ENCODE measurements around the gene RNF157. TPM values are rescaled to one million over a fixed set of nuclear protein-coding genes. Genes with fewer than 3 reads are reported as not detected.

The RNF157 gene
- total RNA-seq, 1 donor from 2014 or later: 43.5 TPM

DNA sequence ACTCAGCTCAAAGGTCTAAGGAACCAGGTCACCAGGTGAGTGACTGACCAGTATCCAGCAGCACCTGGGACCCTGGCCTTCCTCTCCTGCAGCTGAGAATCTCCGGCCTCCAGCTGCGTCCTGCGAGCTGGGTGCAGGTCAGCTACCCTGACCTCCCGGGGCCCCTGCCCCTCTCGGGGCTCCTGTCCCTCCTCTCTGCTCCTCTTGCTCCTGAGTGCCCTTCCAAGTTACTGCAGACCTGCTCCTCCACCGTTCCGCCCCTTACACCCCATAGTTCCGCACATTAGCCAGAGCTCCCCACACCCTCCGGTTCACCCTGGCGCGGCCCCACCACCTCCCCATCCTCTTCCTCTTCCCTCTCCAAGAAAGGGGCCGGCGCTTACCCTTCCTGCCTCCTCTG, 109.8 kb downstream of the RNF157 start:
- Mint-ChIP-seq H3K36me3 (ENCODE audit: insufficient read depth) (no peaks in the 10 kb centered on the region), H3K27me3 (no peaks in the 10 kb centered on the region), H3K9me3 (ENCODE audit: low read depth) (no peaks in the 10 kb centered on the region), H3K4me3 (ENCODE audit: low read depth) (no peak overlapping the region), H3K27ac (peak overlapping the region; percentile 54), H3K4me1 (ENCODE audit: low read depth) (peaks cover 36% of the 10 kb centered on the region)
- TF ChIP-seq, protein P1, sequence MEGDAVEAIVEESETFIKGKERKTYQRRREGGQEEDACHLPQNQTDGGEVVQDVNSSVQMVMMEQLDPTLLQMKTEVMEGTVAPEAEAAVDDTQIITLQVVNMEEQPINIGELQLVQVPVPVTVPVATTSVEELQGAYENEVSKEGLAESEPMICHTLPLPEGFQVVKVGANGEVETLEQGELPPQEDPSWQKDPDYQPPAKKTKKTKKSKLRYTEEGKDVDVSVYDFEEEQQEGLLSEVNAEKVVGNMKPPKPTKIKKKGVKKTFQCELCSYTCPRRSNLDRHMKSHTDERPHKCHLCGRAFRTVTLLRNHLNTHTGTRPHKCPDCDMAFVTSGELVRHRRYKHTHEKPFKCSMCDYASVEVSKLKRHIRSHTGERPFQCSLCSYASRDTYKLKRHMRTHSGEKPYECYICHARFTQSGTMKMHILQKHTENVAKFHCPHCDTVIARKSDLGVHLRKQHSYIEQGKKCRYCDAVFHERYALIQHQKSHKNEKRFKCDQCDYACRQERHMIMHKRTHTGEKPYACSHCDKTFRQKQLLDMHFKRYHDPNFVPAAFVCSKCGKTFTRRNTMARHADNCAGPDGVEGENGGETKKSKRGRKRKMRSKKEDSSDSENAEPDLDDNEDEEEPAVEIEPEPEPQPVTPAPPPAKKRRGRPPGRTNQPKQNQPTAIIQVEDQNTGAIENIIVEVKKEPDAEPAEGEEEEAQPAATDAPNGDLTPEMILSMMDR (IDR thresholded peaks at IDR 0.05; ENCODE audit: unreplicated experiment): no peak
- DNase-seq (ENCODE audit: low spot score, unreplicated experiment): no peak

DNA sequence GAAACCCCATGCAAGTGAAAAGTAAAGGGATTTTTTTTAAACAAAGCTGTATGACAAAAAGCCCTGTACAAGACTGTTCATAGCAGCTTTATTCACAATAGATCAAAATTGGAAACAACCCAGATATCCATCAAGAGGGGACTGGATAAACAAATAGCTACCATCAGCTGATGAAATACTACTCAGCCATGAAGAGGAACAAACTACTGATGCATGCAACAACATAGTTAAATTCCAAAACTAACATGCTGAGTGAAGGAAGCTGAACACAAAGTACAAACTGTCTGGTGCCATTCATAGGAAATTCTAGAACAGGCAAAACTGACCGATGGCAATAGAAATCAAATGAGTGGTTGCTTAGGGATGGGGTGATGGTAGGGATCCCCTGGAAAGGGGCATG, 114.4 kb downstream of the RNF157 start:
- no peak for DNase-seq (ENCODE audit: low spot score, unreplicated experiment)
- Mint-ChIP-seq H3K36me3 (ENCODE audit: insufficient read depth) (no peaks in the 10 kb centered on the region), H3K27me3 (no peaks in the 10 kb centered on the region), H3K4me3 (ENCODE audit: low read depth) (no peak overlapping the region), H3K4me1 (ENCODE audit: low read depth) (peaks cover 16% of the 10 kb centered on the region), H3K27ac (no peak overlapping the region), H3K9me3 (ENCODE audit: low read depth) (no peaks in the 10 kb centered on the region)
- TF ChIP-seq, protein P1 (IDR thresholded peaks at IDR 0.05; ENCODE audit: unreplicated experiment): no peak

DNA sequence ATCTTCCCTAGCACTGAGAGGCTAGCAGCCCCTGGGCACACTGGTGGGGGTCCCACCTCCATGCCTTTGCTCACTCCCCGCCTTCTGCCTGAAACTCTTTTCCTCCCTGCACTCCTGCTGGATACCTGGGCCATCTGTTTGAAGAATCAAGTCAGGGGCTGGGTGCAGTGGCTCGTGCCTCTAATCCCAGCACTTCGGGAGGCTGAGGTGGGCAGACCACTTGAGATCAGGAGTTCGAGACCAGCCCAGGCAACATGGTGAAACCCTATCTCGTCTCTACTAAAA, 115.0 kb downstream of the RNF157 start:
- no peak for DNase-seq (ENCODE audit: low spot score, unreplicated experiment)
- H3K36me3 Mint-ChIP-seq (ENCODE audit: insufficient read depth): no peaks in the 10 kb centered on the region
- H3K9me3 Mint-ChIP-seq (ENCODE audit: low read depth): no peaks in the 10 kb centered on the region
- TF ChIP-seq, protein P1 (IDR thresholded peaks at IDR 0.05; ENCODE audit: unreplicated experiment): no peak
- H3K4me3 Mint-ChIP-seq (ENCODE audit: low read depth): no peak overlapping the region
- peaks cover 13% of the 10 kb centered on the region for H3K4me1 Mint-ChIP-seq (ENCODE audit: low read depth)
- no peak overlapping the region for H3K27ac Mint-ChIP-seq
- no peaks in the 10 kb centered on the region for H3K27me3 Mint-ChIP-seq

DNA sequence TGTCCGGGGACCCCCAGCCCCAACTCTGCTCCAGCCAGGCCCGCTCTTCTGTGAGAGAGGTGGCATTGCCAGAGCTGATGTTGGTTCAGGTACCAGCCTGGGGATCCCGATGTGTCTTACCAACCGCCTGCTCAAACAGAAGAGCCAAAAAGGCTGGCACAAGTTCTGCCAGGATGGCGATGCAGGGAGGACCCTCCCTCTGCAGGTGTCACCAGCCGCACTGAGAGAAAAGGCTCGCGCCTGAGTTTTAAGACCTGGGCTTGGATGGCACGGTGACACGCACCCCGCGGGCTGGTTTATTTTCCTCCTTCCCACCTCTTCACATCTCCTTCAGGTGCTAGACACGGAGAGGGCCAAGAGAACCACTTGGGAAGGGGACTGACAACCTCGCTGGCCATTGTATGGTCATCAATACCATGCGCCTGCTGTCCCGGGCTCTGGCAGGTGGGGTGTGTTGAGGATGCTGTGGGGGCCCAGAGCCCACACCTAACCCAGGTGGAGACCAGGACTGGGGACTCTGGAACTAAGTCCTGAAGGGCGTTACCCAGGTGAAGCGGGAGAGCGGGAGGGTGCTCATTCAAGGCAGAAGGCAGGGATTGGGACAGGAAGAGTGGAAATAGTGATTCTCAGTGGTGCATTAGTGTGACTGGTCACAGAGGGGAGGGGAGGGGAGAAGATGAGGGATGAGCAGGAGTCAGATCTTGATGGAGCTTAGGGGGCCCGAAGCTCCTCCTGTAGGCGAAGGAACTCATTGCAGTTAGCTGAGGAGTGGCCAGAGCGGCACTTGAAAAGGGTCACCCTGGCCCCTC, 115.5 kb downstream of the RNF157 start:
- H3K4me1 Mint-ChIP-seq (ENCODE audit: low read depth): peaks cover 13% of the 10 kb centered on the region
- no peak overlapping the region for H3K4me3 Mint-ChIP-seq (ENCODE audit: low read depth)
- no peaks in the 10 kb centered on the region for H3K36me3 Mint-ChIP-seq (ENCODE audit: insufficient read depth)
- H3K27me3 Mint-ChIP-seq: no peaks in the 10 kb centered on the region
- H3K9me3 Mint-ChIP-seq (ENCODE audit: low read depth): no peaks in the 10 kb centered on the region
- TF ChIP-seq, protein P1 (IDR thresholded peaks at IDR 0.05; ENCODE audit: unreplicated experiment): peak; percentile 38
- H3K27ac Mint-ChIP-seq: no peak overlapping the region
- DNase-seq (ENCODE audit: low spot score, unreplicated experiment): no peak

DNA sequence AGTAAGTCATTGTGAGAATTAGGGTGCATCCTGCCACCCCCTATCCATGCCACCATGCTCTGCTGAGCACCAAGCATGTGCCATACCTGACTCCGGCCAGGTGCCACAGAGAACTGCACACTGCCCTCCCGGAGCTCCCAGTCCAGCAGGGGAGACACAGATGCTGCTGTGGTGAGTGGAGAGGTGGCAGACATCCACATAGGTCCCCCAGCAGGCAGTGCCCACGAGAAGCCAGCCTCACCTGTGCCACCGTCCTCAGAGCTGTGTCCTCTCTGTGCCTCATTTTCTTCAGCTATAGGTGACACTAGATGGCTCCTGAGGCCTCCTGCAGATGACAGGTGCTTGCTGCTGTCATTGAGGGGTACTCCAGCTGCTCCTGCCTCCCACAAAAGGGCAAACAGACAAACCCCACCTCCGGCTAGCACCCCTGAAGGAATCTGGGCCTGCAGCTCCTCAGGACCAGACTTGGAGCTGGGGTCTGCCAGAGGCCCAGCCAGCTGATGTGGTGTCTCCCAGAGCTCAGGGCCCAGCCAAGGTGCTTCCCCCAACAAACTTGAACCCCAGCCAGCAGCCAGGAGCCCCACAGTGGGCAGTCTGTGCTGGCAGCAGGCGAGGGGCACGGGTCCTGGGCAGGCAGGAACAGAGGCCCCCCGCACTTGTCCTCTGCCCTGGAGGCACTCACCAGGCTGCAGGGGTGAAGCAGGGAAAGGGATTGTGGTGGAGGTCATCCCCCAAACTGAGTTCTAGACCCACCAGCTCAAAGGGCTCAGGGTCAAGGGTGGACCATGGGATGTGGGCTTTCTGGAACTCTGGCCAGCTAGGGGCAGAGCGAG, 116.3 kb downstream of the RNF157 start:
- peaks cover 19% of the 10 kb centered on the region for H3K4me1 Mint-ChIP-seq (ENCODE audit: low read depth)
- H3K9me3 Mint-ChIP-seq (ENCODE audit: low read depth): no peaks in the 10 kb centered on the region
- H3K27ac Mint-ChIP-seq: peak overlapping the region; percentile 71
- TF ChIP-seq, protein P1 (IDR thresholded peaks at IDR 0.05; ENCODE audit: unreplicated experiment): no peak
- H3K4me3 Mint-ChIP-seq (ENCODE audit: low read depth): no peak overlapping the region
- H3K36me3 Mint-ChIP-seq (ENCODE audit: insufficient read depth): no peaks in the 10 kb centered on the region
- H3K27me3 Mint-ChIP-seq: peaks cover 5% of the 10 kb centered on the region
- DNase-seq (ENCODE audit: low spot score, unreplicated experiment): no peak
